GM12864 (cell line): ENCODE data around the gene XPO1.
"Not testable (repeated sequence)": the region's sequence is repeated elsewhere in the genome, so short reads cannot be mapped to it uniquely, and the experiment has no call there.

Source experiments
- DNase-seq: peaks from one replicate; pipeline ENCODE4 v3.0.0-alpha.2; 2011; ENCODE audit warnings: low read depth
- H3K4me3 ChIP-seq: 2 replicates; pipeline ENCODE4 v1.5.1; 2011; ENCODE audit warnings: mild to moderate bottlenecking, low read depth, low read length, control low read depth
- CTCF ChIP-seq: IDR thresholded peaks from 2 replicates; pipeline ENCODE4 v1.5.1; 2011; ENCODE audit warnings: low read depth, mild to moderate bottlenecking, moderate library complexity, low read length, control low read depth, inconsistent platforms; ENCODE audit errors: missing control alignments

Gene XPO1

GRCh38 chr2:61451178-61451577 is 87.0 kb downstream of the XPO1 start:
- H3K4me3 ChIP-seq = no peak overlapping the region
- DNase-seq = no peak
- no peak for TF ChIP-seq CTCF

DNA sequence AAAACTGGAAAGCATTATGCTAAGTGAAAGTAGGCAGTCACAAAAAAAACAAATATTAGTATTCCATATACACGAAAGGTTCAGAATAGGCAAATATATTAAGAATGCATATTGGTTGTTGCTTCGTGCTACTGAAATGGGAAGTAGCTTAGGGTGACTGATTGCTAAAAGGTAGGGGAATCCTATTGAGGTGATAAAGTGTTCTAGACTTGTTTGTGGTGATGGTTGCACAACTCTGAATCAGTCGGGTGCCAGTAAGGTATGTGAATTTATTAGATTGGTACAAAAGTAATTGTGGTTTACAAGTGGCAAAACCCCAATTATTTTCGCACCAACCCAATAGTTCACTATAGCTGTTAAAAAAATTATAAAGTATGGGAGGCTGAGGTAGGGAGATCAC is 88.0 kb downstream of the XPO1 start:
- no peak for DNase-seq
- no peak for TF ChIP-seq CTCF

GRCh38 chr2:61448229-61448628 is 89.9 kb downstream of the XPO1 start:
- H3K4me3 ChIP-seq = no peak overlapping the region
- no peak for TF ChIP-seq CTCF
- no peak for DNase-seq

More for the DNA sequence above, 88.0 kb downstream of the XPO1 start:
- H3K4me3 ChIP-seq = no peak overlapping the region

DNA sequence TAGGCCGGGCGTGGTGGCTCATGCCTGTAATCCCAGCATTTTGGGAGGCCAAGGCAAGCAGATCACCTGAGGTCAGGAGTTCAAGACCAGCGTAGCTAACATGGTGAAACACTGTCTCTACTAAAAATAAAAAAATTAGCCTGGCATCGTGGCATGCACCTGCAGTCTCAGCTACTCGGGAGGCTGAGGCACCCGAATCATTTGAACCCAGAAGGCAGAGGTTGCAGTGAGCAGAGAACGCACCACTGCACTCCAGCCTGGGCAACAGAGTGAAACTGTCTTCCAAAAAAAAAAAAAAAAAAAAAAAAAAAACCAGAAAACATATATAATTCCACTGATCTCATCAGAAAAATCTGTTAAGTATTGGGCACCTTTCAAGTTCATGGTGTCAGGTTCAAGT is 91.2 kb downstream of the XPO1 start:
- DNase-seq, H3K4me3 ChIP-seq: not testable (repeated sequence)

GRCh38 chr2:61443342-61444041 is 94.7 kb downstream of the XPO1 start:
- DNase-seq = peak; percentile 75
- no peak for TF ChIP-seq CTCF

DNA sequence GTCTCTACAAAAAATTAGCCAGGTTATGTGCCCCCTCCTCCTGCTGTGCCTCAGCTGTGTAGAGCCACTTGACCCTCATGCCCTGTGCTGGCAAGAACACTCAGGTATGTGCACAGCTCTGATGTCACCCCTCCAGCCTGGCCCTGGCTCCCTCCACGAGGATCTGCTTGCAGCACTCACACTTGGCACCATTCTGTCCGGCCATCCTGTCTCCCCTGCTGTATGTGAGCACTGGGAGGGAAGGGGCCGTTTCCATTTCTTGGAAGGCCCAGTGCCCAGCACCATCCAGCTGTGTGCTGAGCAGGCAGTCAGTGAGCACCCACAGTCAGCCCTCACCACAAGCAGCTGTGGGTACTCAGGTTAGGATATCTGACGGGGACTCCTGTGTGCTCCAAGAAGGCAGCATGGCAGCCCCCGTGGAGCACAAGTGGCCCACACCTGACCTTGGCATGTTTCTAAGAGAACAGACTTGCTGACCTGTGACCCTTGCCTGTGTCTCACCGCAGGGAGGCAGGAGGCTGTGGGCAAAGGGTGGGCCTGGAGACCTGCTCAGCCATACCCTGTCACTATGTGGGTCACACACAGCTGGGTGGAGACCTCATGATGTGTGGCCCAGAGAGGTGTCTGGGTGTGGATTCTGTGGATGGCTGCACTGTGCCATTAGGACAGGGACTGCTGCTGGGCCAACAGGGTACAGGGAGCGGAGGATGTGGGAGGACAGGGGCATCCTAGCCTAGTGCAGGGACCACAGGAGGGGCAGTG is 98.7 kb downstream of the XPO1 start:
- TF ChIP-seq CTCF = no peak
- DNase-seq = no peak
- H3K4me3 ChIP-seq = no peak overlapping the region

More at GRCh38 chr2:61443342-61444041, 94.7 kb downstream of the XPO1 start:
- H3K4me3 ChIP-seq = no peak overlapping the region; the same call in 1 of the 2 replicates

GRCh38 chr2:61438670-61439069 is 99.5 kb downstream of the XPO1 start:
- TF ChIP-seq CTCF = no peak
- no peak for DNase-seq
- H3K4me3 ChIP-seq = no peak overlapping the region
